Right lobe of liver (tissue), 6 donors: ENCODE measurements around the gene C1QL2. TPM values are rescaled to one million over a fixed set of nuclear protein-coding genes. Genes with fewer than 3 reads are reported as not detected.

Experiments
- ATAC-seq, 4 donors: fragments of 200-7000 bp; cut with Tn5 transposase; one replicate each; pipeline ENCODE4 v1.9.1; 2020; ENCODE audit warnings: mild to moderate bottlenecking in 4 of 4, moderate library complexity in 4 of 4
- DNase-seq, 3 donors: peaks; one replicate each; pipeline ENCODE4 v3.0.0-alpha.2; 2020
- H3K27ac ChIP-seq, 3 donors: fragments of 200-600 bp; one replicate each; pipeline ENCODE4 v1.8.0; 2022
- H3K27me3 ChIP-seq, 2 donors: fragments of 200-600 bp; one replicate each; pipeline ENCODE4 v1.8.0; 2022
- H3K36me3 ChIP-seq, 4 donors: fragments of 200-600 bp; sonication (generic) in 1 of 4; one replicate each; pipeline versions ENCODE4 v1.5.1 to v1.8.0; 2017 to 2022; ENCODE audit warnings: control low read depth in 1 of 4
- H3K4me1 ChIP-seq, 4 donors: fragments of 200-600 bp; sonication (generic) in 1 of 4; one replicate each; pipeline versions ENCODE4 v1.5.1 to v1.8.0; 2017 to 2022; ENCODE audit warnings: control low read depth in 1 of 4
- H3K4me3 ChIP-seq, 3 donors: fragments of 200-600 bp; one replicate each; pipeline ENCODE4 v1.8.0; 2022
- H3K9me3 ChIP-seq, 4 donors: fragments of 200-600 bp; sonication (generic) in 1 of 4; one replicate each; pipeline versions ENCODE4 v1.5.1 to v1.8.0; 2017 to 2022; ENCODE audit warnings: control low read depth in 1 of 4
- POLR2A ChIP-seq: fragments of 450-650 bp; IDR thresholded peaks from one replicate; pipeline ENCODE4 v1.6.1; 2017; ENCODE audit warnings: antibody characterized with exemption, mild to moderate bottlenecking
- WGBS: methylation state at CpG from one replicate; pipeline ENCODE4 v1.1.6; 2018; ENCODE audit warnings: low coverage, low lambda C conversion rate; ENCODE audit not compliant: insufficient coverage; ENCODE audit errors: missing lambda C conversion rate; 5-methylcytosine and 5-hydroxymethylcytosine counted together
- intact Hi-C, 2 donors: fragments of 100-400 bp; cut with DNase I; formaldehyde crosslinking; loops; one replicate each; pipeline versions ENCODE4 v1.11.2 to v1.14.1; 2022
- total RNA-seq, 6 experiments: library from RNA; depleted of rRNA in 2 of 6; stranded (reverse); fragments of >200 nt in 2 of 6; fragmentation: NEBNext Ultra II Directional in 3 of 6; extraction: Animal tissue kit (Norgen Biotek cat#: 25700) in 3 of 6; gene quantifications; one replicate each; pipeline versions ENCODE4 v1.1.0 to v1.2.4, GENCODE V29; 2016 to 2023
- TF ChIP-seq, protein P1 (sequence below), 4 donors: fragments of 200-600 bp in 3 of 4; fragments of 450-650 bp in 1 of 4; IDR thresholded peaks; one replicate each; pipeline versions ENCODE4 v1.5.1 to v1.8.0; 2016 to 2022; ENCODE audit warnings: antibody characterized with exemption in 4 of 4, mild to moderate bottlenecking in 2 of 4
- donor health status: DM: no; HTN: yes; CAD: no.
- donor health status: DM: no; HTN: no; CAD: no.
- donor health status: DM: no; HTN: no; CAD: no.
- donor health status: DM: no; HTN: yes; CAD: no.
- donor health status: DM: no; HTN: yes; CAD: no.

The C1QL2 gene
- total RNA-seq, 6 experiments from 2014 or later = not detected

DNA sequence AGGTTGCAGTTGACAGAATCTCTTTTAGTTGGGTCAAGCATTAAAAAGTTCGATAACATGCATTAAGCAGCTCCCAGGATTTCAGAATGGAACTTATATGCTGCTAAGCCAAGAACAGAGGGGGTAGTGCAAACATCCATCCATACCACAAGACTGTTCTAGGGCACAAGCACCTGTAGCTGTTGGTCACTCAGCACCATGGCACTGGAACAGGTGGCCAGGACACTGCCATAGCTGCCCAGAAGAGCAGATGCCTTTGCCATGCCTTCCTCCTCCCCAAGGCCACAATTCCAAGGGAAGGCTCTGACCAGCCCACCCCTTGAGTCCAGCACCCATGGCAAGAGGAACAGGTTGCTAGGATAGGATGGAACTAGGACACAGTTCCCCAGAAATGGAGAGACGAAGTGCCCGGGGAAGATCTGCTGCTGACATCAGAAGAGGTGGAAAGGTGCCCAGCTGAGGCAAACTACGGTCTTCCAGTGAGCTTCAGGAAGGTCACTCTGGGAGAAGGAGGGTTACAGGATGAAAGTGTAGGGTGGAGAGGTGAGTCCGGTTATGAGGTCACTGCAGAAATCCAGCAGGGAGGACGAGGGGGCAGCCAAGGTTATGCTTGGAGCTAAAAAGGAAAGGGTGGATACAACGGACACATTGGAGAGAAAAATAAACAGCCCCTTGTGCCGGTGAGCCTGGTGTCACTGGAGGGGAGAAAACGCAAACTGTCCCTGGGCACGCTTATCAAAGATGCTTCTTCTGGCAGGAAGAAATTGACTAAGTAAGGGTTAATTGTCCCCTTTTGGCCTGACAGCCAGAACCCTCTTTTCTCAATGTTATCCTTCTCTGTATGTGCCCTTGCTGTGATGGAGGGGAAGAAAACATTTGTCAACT is 41.9 kb downstream of the C1QL2 start:
- intact Hi-C loops = no loop called here
- no peak overlapping the region for H3K27ac ChIP-seq
- H3K36me3 ChIP-seq = no peaks in the 10 kb centered on the region
- TF ChIP-seq, protein P1, sequence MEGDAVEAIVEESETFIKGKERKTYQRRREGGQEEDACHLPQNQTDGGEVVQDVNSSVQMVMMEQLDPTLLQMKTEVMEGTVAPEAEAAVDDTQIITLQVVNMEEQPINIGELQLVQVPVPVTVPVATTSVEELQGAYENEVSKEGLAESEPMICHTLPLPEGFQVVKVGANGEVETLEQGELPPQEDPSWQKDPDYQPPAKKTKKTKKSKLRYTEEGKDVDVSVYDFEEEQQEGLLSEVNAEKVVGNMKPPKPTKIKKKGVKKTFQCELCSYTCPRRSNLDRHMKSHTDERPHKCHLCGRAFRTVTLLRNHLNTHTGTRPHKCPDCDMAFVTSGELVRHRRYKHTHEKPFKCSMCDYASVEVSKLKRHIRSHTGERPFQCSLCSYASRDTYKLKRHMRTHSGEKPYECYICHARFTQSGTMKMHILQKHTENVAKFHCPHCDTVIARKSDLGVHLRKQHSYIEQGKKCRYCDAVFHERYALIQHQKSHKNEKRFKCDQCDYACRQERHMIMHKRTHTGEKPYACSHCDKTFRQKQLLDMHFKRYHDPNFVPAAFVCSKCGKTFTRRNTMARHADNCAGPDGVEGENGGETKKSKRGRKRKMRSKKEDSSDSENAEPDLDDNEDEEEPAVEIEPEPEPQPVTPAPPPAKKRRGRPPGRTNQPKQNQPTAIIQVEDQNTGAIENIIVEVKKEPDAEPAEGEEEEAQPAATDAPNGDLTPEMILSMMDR (IDR thresholded peaks at IDR 0.05) = no peak
- no peak for TF ChIP-seq POLR2A
- DNase-seq (no peak), ATAC-seq (no peak)
- H3K4me1 ChIP-seq = no peaks in the 10 kb centered on the region
- H3K9me3 ChIP-seq = no peaks in the 10 kb centered on the region
- H3K4me3 ChIP-seq = no peak overlapping the region
- no peaks in the 10 kb centered on the region for H3K27me3 ChIP-seq
- WGBS = 39% methylated on average over 9 of the region's 10 CpGs

- Histone ChIP-seq H3K4me3 (no peak overlapping the region), H3K36me3 (no peaks in the 10 kb centered on the region), H3K27me3 (no peaks in the 10 kb centered on the region), H3K4me1 (no peaks in the 10 kb centered on the region), H3K27ac (no peak overlapping the region), H3K9me3 (no peaks in the 10 kb centered on the region)
- DNase-seq (no peak), ATAC-seq (no peak)
- 50% methylated on average over 1 of the region's 3 CpGs for WGBS
- no peak for TF ChIP-seq POLR2A
- TF ChIP-seq, protein P1 (IDR thresholded peaks at IDR 0.05) = no peak
- intact Hi-C loops = no loop called here
These were observed 44.3 kb downstream of the C1QL2 start for GRCh38 chr2:119114266-119114665.

- intact Hi-C loops = no loop called here
- no peak for DNase-seq
- no peak for TF ChIP-seq POLR2A
- TF ChIP-seq, protein P1 (IDR thresholded peaks at IDR 0.05) = no peak
These were observed 45.1 kb downstream of the C1QL2 start for GRCh38 chr2:119113489-119113770.

DNA sequence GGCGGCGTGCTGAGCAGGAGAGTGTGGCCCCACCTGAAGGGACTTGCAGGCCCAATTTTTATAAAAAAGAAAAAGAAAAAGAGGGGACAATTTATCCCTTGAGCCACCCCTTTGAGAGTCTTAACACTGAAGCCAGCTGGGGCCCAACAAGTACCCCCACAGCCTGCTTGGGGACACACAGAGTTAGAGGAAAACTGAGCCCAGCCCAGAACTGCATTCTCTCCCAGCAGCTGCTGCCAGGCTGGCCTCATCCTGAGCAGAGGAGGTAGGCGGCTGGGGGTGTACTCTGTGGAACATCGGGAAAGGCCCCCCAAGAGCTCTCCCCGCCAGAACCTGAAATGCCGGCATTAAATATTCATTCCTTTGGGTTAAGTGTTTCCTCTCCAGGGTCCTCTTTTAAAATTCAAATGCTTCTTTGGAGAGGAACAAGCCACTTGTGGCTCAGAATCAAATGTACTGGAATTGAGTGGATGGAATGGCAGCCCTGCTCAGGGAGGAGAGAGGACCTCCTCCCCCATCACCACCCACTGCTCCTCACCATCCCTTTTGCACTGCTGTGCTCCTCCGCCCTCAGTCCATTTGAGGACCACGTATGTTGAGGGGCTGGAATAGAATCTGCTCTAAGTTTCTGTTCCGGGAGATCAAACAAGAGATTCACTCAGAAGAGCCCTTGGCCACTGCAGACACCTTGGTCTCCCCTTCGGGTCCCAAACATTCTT is 45.6 kb downstream of the C1QL2 start:
- 49% methylated on average over 7 of the region's 10 CpGs for WGBS
- Histone ChIP-seq H3K27ac (no peak overlapping the region), H3K4me3 (no peak overlapping the region), H3K36me3 (no peaks in the 10 kb centered on the region), H3K27me3 (no peaks in the 10 kb centered on the region), H3K4me1 (no peaks in the 10 kb centered on the region), H3K9me3 (no peaks in the 10 kb centered on the region)
- TF ChIP-seq POLR2A = no peak
- TF ChIP-seq, protein P1 (IDR thresholded peaks at IDR 0.05) = no peak
- intact Hi-C loops = no loop called here
- DNase-seq (no peak), ATAC-seq (no peak)

More at GRCh38 chr2:119113489-119113770, 45.1 kb downstream of the C1QL2 start:
- WGBS = 47% methylated on average over 3 of the region's 4 CpGs
- Histone ChIP-seq H3K27ac (no peak overlapping the region), H3K27me3 (no peaks in the 10 kb centered on the region), H3K36me3 (no peaks in the 10 kb centered on the region), H3K9me3 (no peaks in the 10 kb centered on the region), H3K4me1 (no peaks in the 10 kb centered on the region), H3K4me3 (no peak overlapping the region)
- ATAC-seq = no peak
